Heart right ventricle (tissue), 16 donors: ENCODE data around the gene TRDN. TPM values are rescaled to one million over a fixed set of nuclear protein-coding genes. Genes with fewer than 3 reads are reported as not detected.
A peak's percentile ranks its signal among the peaks of the same experiment; 100 is the strongest.
"Not testable (repeated sequence)": the region's sequence is repeated elsewhere in the genome, so short reads cannot be mapped to it uniquely, and the experiment has no call there.

Source experiments
- ATAC-seq, 8 donors: fragments of 200-7000 bp; cut with Tn5 transposase; one replicate each; pipeline ENCODE4 v1.9.1; 2020; ENCODE audit warnings: mild to moderate bottlenecking in 8 of 8, moderate library complexity in 8 of 8, moderate number of reproducible peaks in 1 of 8
- DNase-seq, 2 donors: peaks; one replicate each; pipeline ENCODE4 v3.0.0-alpha.2; 2020
- H3K27ac ChIP-seq, 10 donors: fragments of 200-600 bp; sonication (generic) in 2 of 10; one replicate each; pipeline versions ENCODE4 v1.5.0 to v1.8.0; 2020 to 2022; ENCODE audit warnings: mild to moderate bottlenecking in 3 of 10
- H3K27me3 ChIP-seq, 7 donors: fragments of 200-600 bp; one replicate each; pipeline ENCODE4 v1.8.0; 2021 to 2022; ENCODE audit warnings: mild to moderate bottlenecking in 2 of 7
- H3K36me3 ChIP-seq, 9 donors: fragments of 200-600 bp; sonication (generic) in 1 of 9; one replicate each; pipeline versions ENCODE4 v1.5.0 to v1.8.0; 2020 to 2022; ENCODE audit warnings: mild to moderate bottlenecking in 2 of 9
- H3K4me1 ChIP-seq, 9 donors: fragments of 200-600 bp; sonication (generic) in 1 of 9; one replicate each; pipeline versions ENCODE4 v1.5.0 to v1.8.0; 2020 to 2022; ENCODE audit warnings: mild to moderate bottlenecking in 4 of 9
- H3K4me3 ChIP-seq, 10 donors: fragments of 200-600 bp; sonication (generic) in 2 of 10; one replicate each; pipeline versions ENCODE4 v1.5.0 to v1.8.0; 2020 to 2022; ENCODE audit warnings: mild to moderate bottlenecking in 7 of 10, moderate library complexity in 2 of 10
- H3K9me3 ChIP-seq, 11 donors: fragments of 200-600 bp in 10 of 11; sonication (generic) in 2 of 11; one replicate each; pipeline versions ENCODE4 v1.5.0 to v1.8.0; 2013 to 2022; ENCODE audit warnings: mild to moderate bottlenecking in 2 of 11, control low read depth in 1 of 11, moderate library complexity in 1 of 11
- CTCF ChIP-seq, 9 donors: fragments of 200-600 bp; sonication (generic) in 2 of 9; IDR thresholded peaks; one replicate each; pipeline versions ENCODE4 v1.5.0 to v1.8.0; 2021 to 2022; ENCODE audit warnings: antibody characterized with exemption in 9 of 9, mild to moderate bottlenecking in 5 of 9, moderate library complexity in 1 of 9
- WGBS, 2 donors: extraction: QIAGEN DNeasy Blood & Tissue Kit; methylation state at CpG; one replicate each; pipeline ENCODE4 v1.1.7; 2013; ENCODE audit warnings: inconsistent platforms in 1 of 2; 5-methylcytosine and 5-hydroxymethylcytosine counted together
- intact Hi-C, 10 donors: fragments of 100-400 bp; cut with DNase I; formaldehyde crosslinking; loops; one replicate each; pipeline versions ENCODE4 v1.11.1 to v1.14.2; 2022
- polyA plus RNA-seq, 2 donors: library from polyadenylated mRNA; stranded (reverse); fragments of 200-250 nt; gene quantifications; one replicate each; pipeline ENCODE4 v1.2.3, GENCODE V29; 2013
- total RNA-seq, 10 donors: library from RNA; stranded (reverse); fragmentation: NEBNext Ultra II Directional in 3 of 10; extraction: Animal tissue kit (Norgen Biotek cat#: 25700) in 3 of 10; gene quantifications; one replicate each; pipeline versions ENCODE4 v1.2.1 to v1.2.4, GENCODE V29; 2021 to 2023
- donor health status: Arrhythmogenic right ventricular cardiomyopathy.
- donor health status: ischemic (EF 13 %, LVEDD 7.1; RV severe dilation, severe dysfunction).
- donor health status: healthy with polysubstance abuse.
- donor health status: DM: no; HTN: yes; CAD: no.
- donor health status: DM: no; HTN: no; CAD: no.
- donor health status: ischemic (EF 25% LVEDD 6.9; RV normal size, moderate dysfunction).
- donor health status: ischemic (EF 25% LVEDD 5.7; RV mildly dilated, moderate dysfunction).
- donor health status: healthy.
- donor health status: DM: yes; HTN: yes; CAD: no.
- donor health status: Ischemic cardiomyopathy.
- donor health status: ischemic (EF 35%, LVEDD 5.7; RV mildly dilated, moderate dysfunction).
- donor health status: nonischemic (EF 11% LVEDD 7.7; RV severe dilation, severe dysfunction).
- donor health status: DM: yes; HTN: yes; CAD: no.
- donor health status: PGD.
- donor health status: ischemic (EF 29% LVEDD 5.4; RV normal size, mild dysfunction).
- donor health status: nonischemic (EF 23%, LVEDD 6.1; RV moderate dilation, normal function).

Gene TRDN
- total and polyA plus RNA-seq, 12 donors, result 37.6 to 1,141 (median 437) TPM

- Histone ChIP-seq H3K27ac (no peak overlapping the region), H3K27me3 (no peaks in the 10 kb centered on the region), H3K36me3 (peaks cover 0 to 6% (median 0%) of the 10 kb centered on the region in 9 donors), H3K4me1 (peaks cover 0 to 28% (median 5%) of the 10 kb centered on the region in 9 donors), H3K9me3 (no peaks in the 10 kb centered on the region), H3K4me3 (no peak overlapping the region)
- intact Hi-C loops, result no loop called here
- 90 to 93% methylated on average over 10 of the region's 10 CpGs for WGBS, 2 donors
- ATAC-seq (no peak), DNase-seq (no peak)
- TF ChIP-seq CTCF (IDR thresholded peaks at IDR 0.05), result no peak
Measured at GRCh38 chr6:123565529-123565928, 71.2 kb downstream of the TRDN start.

GRCh38 chr6:123564361-123564760, 72.4 kb downstream of the TRDN start:
- H3K9me3 ChIP-seq, result no peaks in the 10 kb centered on the region
- no peak for DNase-seq

DNA sequence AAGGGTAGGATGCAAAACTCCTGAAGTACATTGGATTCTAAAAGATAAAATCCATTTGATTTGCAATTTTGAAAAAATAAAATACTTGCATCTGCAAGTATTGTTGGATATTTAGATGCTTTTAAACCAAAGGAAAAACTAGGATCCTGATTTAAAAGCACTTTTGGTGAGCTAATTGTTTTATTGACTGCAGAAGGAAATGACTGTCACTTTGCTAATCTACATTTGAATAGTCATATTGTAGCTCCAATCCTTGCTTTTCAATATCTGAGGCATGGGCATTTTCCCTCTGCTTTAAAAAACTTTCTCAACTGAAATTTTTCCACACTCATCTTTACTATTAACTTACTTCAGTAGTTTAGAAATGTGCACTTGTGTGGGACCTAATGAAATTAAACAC, 74.1 kb downstream of the TRDN start:
- no peak for ATAC-seq
- no peaks in the 10 kb centered on the region for H3K9me3 ChIP-seq
- H3K27ac ChIP-seq, result no peak overlapping the region
- H3K27me3 ChIP-seq, result no peaks in the 10 kb centered on the region
- H3K36me3 ChIP-seq, result peaks cover 0 to 6% (median 0%) of the 10 kb centered on the region in 9 donors
- H3K4me3 ChIP-seq, result no peak overlapping the region
- no peak for TF ChIP-seq CTCF (IDR thresholded peaks at IDR 0.05)
- intact Hi-C loops, result no loop called here
- no peak for DNase-seq
- peaks cover 0 to 13% (median 0%) of the 10 kb centered on the region in 9 donors for H3K4me1 ChIP-seq

More at GRCh38 chr6:123564361-123564760, 72.4 kb downstream of the TRDN start:
- WGBS, 2 donors, result 30 to 38% methylated on average over 3 of the region's 3 CpGs
- Histone ChIP-seq H3K36me3 (peaks cover 0 to 6% (median 0%) of the 10 kb centered on the region in 9 donors), H3K4me3 (no peak overlapping the region), H3K27ac (no peak overlapping the region), H3K4me1 (peaks cover 0 to 26% (median 0%) of the 10 kb centered on the region in 9 donors), H3K27me3 (no peaks in the 10 kb centered on the region)
- intact Hi-C loops, result no loop called here
- no peak for ATAC-seq
- no peak for TF ChIP-seq CTCF (IDR thresholded peaks at IDR 0.05)

DNA sequence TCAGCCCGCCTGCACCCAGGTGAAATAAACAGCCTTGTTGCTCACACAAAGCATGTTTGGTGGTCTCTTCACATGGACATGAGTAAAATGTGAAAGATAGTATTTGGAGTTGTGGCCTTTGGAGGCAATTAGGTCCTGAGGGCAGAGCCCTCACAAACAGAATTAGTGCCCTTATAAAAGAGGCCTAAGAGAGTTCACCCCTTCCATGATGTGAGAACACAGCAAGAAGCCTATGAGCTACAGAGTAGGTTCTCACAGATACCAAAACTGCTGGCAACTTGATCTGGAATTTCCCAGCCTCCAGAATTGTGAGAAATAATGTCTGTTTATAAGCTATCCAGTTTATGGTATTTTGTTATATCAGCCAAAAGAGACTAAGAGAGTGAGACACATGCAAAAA, 74.5 kb downstream of the TRDN start:
- H3K9me3 ChIP-seq, result no peaks in the 10 kb centered on the region
- no peak overlapping the region for H3K27ac ChIP-seq
- H3K4me1 ChIP-seq, result peaks cover 0 to 13% (median 0%) of the 10 kb centered on the region in 9 donors
- 86 to 92% methylated on average over 1 of the region's 1 CpG for WGBS, 2 donors
- intact Hi-C loops, result no loop called here
- no peak for TF ChIP-seq CTCF (IDR thresholded peaks at IDR 0.05)
- peaks cover 0 to 5% (median 0%) of the 10 kb centered on the region in 9 donors for H3K36me3 ChIP-seq
- H3K4me3 ChIP-seq, result no peak overlapping the region
- DNase-seq (no peak), ATAC-seq (no peak)
- no peaks in the 10 kb centered on the region for H3K27me3 ChIP-seq

DNA sequence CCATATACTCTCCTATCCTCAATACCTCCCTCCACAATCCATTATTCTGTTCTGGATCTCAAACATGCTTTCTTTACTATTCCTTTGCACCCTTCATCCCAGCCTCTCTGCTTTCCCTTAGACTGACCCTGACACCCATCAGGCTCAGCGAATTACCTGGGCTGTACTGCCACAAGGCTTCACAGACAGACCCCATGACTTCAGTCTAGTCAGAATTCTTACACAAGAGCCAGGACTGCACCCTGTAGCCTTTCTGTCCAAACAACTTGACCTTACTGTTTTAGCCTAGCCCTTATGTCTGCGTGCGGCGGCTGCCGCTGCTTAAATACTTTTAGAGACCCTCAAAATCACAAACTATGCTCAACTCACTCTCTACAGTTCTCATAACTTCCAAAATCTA, 76.9 kb downstream of the TRDN start:
- H3K27ac ChIP-seq, result peak overlapping the region in 1 of 10 donors; percentile 52
- H3K36me3 ChIP-seq, H3K9me3 ChIP-seq, ATAC-seq, H3K4me3 ChIP-seq, H3K27me3 ChIP-seq, DNase-seq: not testable (repeated sequence)
- WGBS, 2 donors, result 89 to 90% methylated on average over 5 of the region's 5 CpGs
- peaks cover 0 to 20% (median 7%) of the 10 kb centered on the region in 9 donors for H3K4me1 ChIP-seq
- intact Hi-C loops, result loop anchor here in 1 of 10 donors (5.0 kb wide), 1 partner anchor 593 kb away; no protein-coding TSS in a partner anchor

GRCh38 chr6:123557474-123557873, 79.3 kb downstream of the TRDN start:
- H3K4me1 ChIP-seq, result peaks cover 0 to 17% (median 7%) of the 10 kb centered on the region in 9 donors
- H3K27ac ChIP-seq, DNase-seq, H3K4me3 ChIP-seq, H3K36me3 ChIP-seq, H3K9me3 ChIP-seq, H3K27me3 ChIP-seq, ATAC-seq: not testable (repeated sequence)
- WGBS, 2 donors, result 91 to 95% methylated on average over 12 of the region's 12 CpGs
- intact Hi-C loops, result loop anchor here in 1 of 10 donors (5.0 kb wide), 1 partner anchor 590 kb away; no protein-coding TSS in a partner anchor
